GM19468 (cell line): ENCODE data around the gene NHLRC4.

Experiments used
- ATAC-seq: cut with Tn5 transposase; IDR thresholded peaks from one replicate; pipeline ENCODE4 v1.9.1; 2021; ENCODE audit warnings: mild to moderate bottlenecking, moderate library complexity, moderate number of reproducible peaks; ENCODE audit not compliant: unreplicated experiment; ENCODE audit errors: extremely low read depth

NHLRC4 gene

GRCh38 chr16:566475-567372, at the start of gene NHLRC4:
Gene NHLRC4, plus strand, starts transcription at chr16:567005. Its CDS starts 1,043 bp downstream, at chr16:568048.
- ATAC-seq = no peak

- no peak for ATAC-seq
These were observed 47.9 kb upstream of the NHLRC4 start for GRCh38 chr16:518858-519257.

- no peak for ATAC-seq
These were observed 47.4 kb upstream of the NHLRC4 start for GRCh38 chr16:519425-519824.

GRCh38 chr16:519841-520687, 46.7 kb upstream of the NHLRC4 start:
- ATAC-seq = no peak

- ATAC-seq = no peak
These were observed 46.0 kb upstream of the NHLRC4 start for GRCh38 chr16:520847-521246.

GRCh38 chr16:521381-522210, 45.2 kb upstream of the NHLRC4 start:
- ATAC-seq = no peak

GRCh38 chr16:522320-523096, 44.3 kb upstream of the NHLRC4 start:
- no peak for ATAC-seq

- ATAC-seq = no peak
These were observed 43.6 kb upstream of the NHLRC4 start for GRCh38 chr16:523097-523741.

GRCh38 chr16:524274-525040, 42.3 kb upstream of the NHLRC4 start:
- ATAC-seq = no peak

GRCh38 chr16:525123-525519, 41.7 kb upstream of the NHLRC4 start:
- no peak for ATAC-seq

- no peak for ATAC-seq
These were observed 41.2 kb upstream of the NHLRC4 start for GRCh38 chr16:525520-526180.

- no peak for ATAC-seq
These were observed 40.4 kb upstream of the NHLRC4 start for GRCh38 chr16:526181-527014.

GRCh38 chr16:527015-527903, 39.5 kb upstream of the NHLRC4 start, which contains the start of gene CAPN15:
Gene CAPN15, plus strand, starts transcription at chr16:527712. Its CDS starts 19,127 bp downstream, at chr16:546839.
- ATAC-seq = peak; percentile 56

- ATAC-seq = no peak
These were observed 38.4 kb upstream of the NHLRC4 start for GRCh38 chr16:528111-529011.
